DND-41 (cell line): Measurements from ENCODE around the gene MBD2.
"Not testable (repeated sequence)": the region's sequence is repeated elsewhere in the genome, so short reads cannot be mapped to it uniquely, and the experiment has no call there.

ENCODE experiments used
- ATAC-seq: fragments of 200-7000 bp; cut with Tn5 transposase; 3 replicates; pipeline ENCODE4 v1.9.1; 2021; ENCODE audit warnings: low read depth; ENCODE audit not compliant: insufficient read depth
- DNase-seq: peaks from one replicate; pipeline ENCODE4 v3.0.0-alpha.2; 2020
- H2AFZ ChIP-seq: 2 replicates; pipeline ENCODE4 v1.6.0; 2012; ENCODE audit warnings: low read depth, low read length
- H3K27ac ChIP-seq: 2 replicates; pipeline ENCODE4 v1.5.1; 2012; ENCODE audit warnings: low read length, inconsistent platforms
- H3K27me3 ChIP-seq: fragments of 200-600 bp; sonication (generic); 2 replicates; pipeline ENCODE4 v1.6.0; 2012; ENCODE audit warnings: low read length, mild to moderate bottlenecking, inconsistent platforms; ENCODE audit not compliant: insufficient read depth, poor library complexity
- H3K36me3 ChIP-seq: 2 replicates; pipeline ENCODE4 v1.5.1; 2012; ENCODE audit warnings: low read length, inconsistent platforms; ENCODE audit not compliant: insufficient read depth
- H3K4me1 ChIP-seq: 2 replicates; pipeline ENCODE4 v1.5.1; 2012; ENCODE audit warnings: mild to moderate bottlenecking, low read length; ENCODE audit not compliant: insufficient read depth
- H3K4me2 ChIP-seq: 2 replicates; pipeline ENCODE4 v1.6.0; 2012; ENCODE audit warnings: mild to moderate bottlenecking, moderate library complexity, low read length, inconsistent platforms; ENCODE audit not compliant: insufficient read depth
- H3K4me3 ChIP-seq, 2 experiments: fragments of 200-600 bp in 1 of 2; shearing (Covaris generic) in 1 of 2; 2 replicates each; pipeline ENCODE4 v1.5.1; 2012 to 2016; ENCODE audit warnings: inconsistent platforms in 2 of 2, low read length in 2 of 2, mild to moderate bottlenecking in 2 of 2, low read depth in 1 of 2, moderate library complexity in 1 of 2
- H3K79me2 ChIP-seq: 2 replicates; pipeline ENCODE4 v1.6.0; 2012; ENCODE audit warnings: low read length, inconsistent platforms; ENCODE audit not compliant: insufficient read depth
- H3K9ac ChIP-seq: 2 replicates; pipeline ENCODE4 v1.6.0; 2012; ENCODE audit warnings: low read depth, mild to moderate bottlenecking, inconsistent platforms, low read length, moderate library complexity
- H3K9me3 ChIP-seq: 2 replicates; pipeline ENCODE4 v1.5.1; 2012; ENCODE audit warnings: low read length, moderate library complexity, mild to moderate bottlenecking, inconsistent platforms; ENCODE audit not compliant: insufficient read depth, severe bottlenecking
- H4K20me1 ChIP-seq: 2 replicates; pipeline ENCODE4 v1.6.0; 2012; ENCODE audit warnings: low read length; ENCODE audit not compliant: insufficient read depth
- EZH2 ChIP-seq: IDR thresholded peaks from 3 replicates; pipeline ENCODE4 v1.6.1; 2012; ENCODE audit warnings: borderline replicate concordance, low read depth, mild to moderate bottlenecking, moderate library complexity, low read length, inconsistent platforms; ENCODE audit not compliant: severe bottlenecking
- TF ChIP-seq, protein P1 (sequence below): IDR thresholded peaks from 2 replicates; pipeline ENCODE4 v1.5.1; 2012; ENCODE audit warnings: borderline replicate concordance, low read length, moderate library complexity, mild to moderate bottlenecking; ENCODE audit not compliant: poor library complexity, severe bottlenecking; ENCODE audit errors: extremely low read depth

The MBD2 gene

GRCh38 chr18:54127759-54128378 lies 96.6 kb downstream of the MBD2 start:
- H3K27ac ChIP-seq = no peak overlapping the region
- H3K36me3 ChIP-seq = no peaks in the 10 kb centered on the region
- H3K9me3 ChIP-seq = no peaks in the 10 kb centered on the region
- peak; percentile 69; the same call in 2 of the 3 replicates for ATAC-seq
- H3K27me3 ChIP-seq = no peaks in the 10 kb centered on the region
- no peak overlapping the region for H2AFZ ChIP-seq
- H3K4me3 ChIP-seq = no peak overlapping the region
- peak; percentile 23 for DNase-seq
- TF ChIP-seq EZH2 = no peak
- TF ChIP-seq, protein P1, sequence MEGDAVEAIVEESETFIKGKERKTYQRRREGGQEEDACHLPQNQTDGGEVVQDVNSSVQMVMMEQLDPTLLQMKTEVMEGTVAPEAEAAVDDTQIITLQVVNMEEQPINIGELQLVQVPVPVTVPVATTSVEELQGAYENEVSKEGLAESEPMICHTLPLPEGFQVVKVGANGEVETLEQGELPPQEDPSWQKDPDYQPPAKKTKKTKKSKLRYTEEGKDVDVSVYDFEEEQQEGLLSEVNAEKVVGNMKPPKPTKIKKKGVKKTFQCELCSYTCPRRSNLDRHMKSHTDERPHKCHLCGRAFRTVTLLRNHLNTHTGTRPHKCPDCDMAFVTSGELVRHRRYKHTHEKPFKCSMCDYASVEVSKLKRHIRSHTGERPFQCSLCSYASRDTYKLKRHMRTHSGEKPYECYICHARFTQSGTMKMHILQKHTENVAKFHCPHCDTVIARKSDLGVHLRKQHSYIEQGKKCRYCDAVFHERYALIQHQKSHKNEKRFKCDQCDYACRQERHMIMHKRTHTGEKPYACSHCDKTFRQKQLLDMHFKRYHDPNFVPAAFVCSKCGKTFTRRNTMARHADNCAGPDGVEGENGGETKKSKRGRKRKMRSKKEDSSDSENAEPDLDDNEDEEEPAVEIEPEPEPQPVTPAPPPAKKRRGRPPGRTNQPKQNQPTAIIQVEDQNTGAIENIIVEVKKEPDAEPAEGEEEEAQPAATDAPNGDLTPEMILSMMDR = peak; percentile 57
- H4K20me1 ChIP-seq = no peaks in the 10 kb centered on the region
- H3K79me2 ChIP-seq = no peaks in the 10 kb centered on the region
- H3K4me2 ChIP-seq = no peak overlapping the region
- no peak overlapping the region for H3K9ac ChIP-seq
- no peaks in the 10 kb centered on the region for H3K4me1 ChIP-seq

DNA sequence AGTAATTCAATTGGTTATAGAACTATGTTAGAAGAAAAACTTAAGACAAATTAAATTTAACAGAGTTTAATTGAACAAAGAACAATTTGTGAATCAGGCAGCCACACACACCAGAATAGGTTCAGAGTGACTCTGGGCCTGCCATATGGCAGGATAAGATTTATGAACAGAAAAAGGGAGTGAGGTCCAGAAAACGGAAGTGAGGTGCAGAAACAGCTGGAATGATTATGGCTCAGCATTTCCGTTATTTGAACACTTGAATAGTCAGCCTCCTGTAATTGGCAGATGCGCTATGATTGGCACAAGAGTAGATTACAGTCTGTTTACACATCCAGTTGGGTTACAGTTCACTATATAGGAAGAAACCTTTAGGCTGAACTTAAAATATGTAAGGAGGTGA lies 99.0 kb downstream of the MBD2 start:
- no peak for ATAC-seq
- Histone ChIP-seq H3K36me3 (no peaks in the 10 kb centered on the region), H3K4me1 (no peaks in the 10 kb centered on the region), H3K4me3 (no peak overlapping the region), H3K9ac (no peak overlapping the region), H4K20me1 (no peaks in the 10 kb centered on the region), H3K79me2 (no peaks in the 10 kb centered on the region), H3K4me2 (no peak overlapping the region), H3K27me3 (no peaks in the 10 kb centered on the region), H3K9me3 (no peaks in the 10 kb centered on the region), H2AFZ (no peak overlapping the region), H3K27ac (no peak overlapping the region)
- TF ChIP-seq, protein P1 = no peak
- no peak for TF ChIP-seq EZH2
- DNase-seq = no peak

DNA sequence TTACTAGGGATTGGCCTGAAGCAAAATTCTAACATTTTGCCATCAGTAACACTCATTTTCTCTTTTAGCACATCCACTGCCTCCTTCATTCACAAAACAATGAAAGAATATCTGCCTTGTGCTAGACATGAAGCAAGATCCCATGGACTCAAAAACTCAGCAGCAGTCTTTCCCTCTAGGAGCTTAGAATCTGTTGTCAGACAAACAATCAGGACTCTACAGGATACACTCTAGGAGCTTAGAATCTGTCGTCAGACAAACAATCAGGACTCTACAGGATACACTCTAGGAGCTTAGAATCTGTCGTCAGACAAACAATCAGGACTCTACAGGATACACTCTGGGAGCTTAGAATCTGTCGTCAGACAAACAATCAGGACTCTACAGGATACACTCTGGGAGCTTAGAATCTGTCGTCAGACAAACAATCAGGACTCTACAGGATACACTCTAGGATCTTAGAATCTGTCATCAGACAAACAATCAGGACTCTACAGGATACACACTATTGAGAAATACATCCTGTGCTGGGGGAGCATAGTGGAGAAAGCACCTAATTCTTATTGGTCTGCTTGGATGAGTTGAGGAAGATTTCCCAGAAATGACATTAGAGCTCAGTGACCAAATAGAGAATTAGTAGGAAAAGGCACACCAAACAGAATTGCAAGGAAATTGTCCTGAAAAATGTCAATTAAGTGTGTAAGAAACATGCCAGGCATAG lies 100.6 kb downstream of the MBD2 start:
- H3K4me1 ChIP-seq, H3K9me3 ChIP-seq, ATAC-seq, H3K4me3 ChIP-seq, DNase-seq, H2AFZ ChIP-seq, H3K9ac ChIP-seq, H3K27me3 ChIP-seq, H3K79me2 ChIP-seq, H3K4me2 ChIP-seq, H4K20me1 ChIP-seq, H3K36me3 ChIP-seq, H3K27ac ChIP-seq: not testable (repeated sequence)

DNA sequence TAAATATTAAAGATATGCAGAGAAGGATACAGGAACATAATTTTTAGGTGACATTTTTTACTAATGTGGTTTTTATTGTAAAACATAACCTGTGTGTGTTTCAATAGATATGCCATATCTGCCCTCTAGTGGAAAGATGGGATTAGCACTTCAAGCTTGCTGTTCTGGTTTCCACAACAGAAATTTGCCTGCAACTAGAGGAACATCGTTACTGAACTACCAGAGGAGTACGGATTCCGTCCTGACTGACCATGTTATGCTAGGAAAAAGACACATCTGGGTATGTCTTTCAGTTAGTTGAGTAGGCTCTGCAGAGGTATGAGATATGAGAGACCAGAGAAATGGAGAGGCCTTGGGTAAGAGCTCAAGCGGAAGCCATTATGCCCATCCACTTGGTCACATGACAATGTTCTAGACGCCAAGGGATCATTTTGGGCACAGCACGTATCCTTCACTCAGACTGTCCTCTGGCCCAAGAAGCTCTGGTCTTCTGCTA lies 104.9 kb downstream of the MBD2 start:
- no peaks in the 10 kb centered on the region for H3K4me1 ChIP-seq
- no peak overlapping the region for H3K4me3 ChIP-seq
- ATAC-seq (peak; percentile 81), DNase-seq (peak; percentile 10)
- no peaks in the 10 kb centered on the region for H3K36me3 ChIP-seq
- no peak overlapping the region for H3K27ac ChIP-seq
- no peak overlapping the region for H3K9ac ChIP-seq
- no peak overlapping the region for H3K4me2 ChIP-seq
- no peak for TF ChIP-seq EZH2
- TF ChIP-seq, protein P1 = peak; percentile 87
- H3K9me3 ChIP-seq = no peaks in the 10 kb centered on the region
- H4K20me1 ChIP-seq = no peaks in the 10 kb centered on the region
- H3K27me3 ChIP-seq = no peaks in the 10 kb centered on the region
- no peaks in the 10 kb centered on the region for H3K79me2 ChIP-seq
- H2AFZ ChIP-seq = peak overlapping the region; percentile 53; the same call in 1 of the 2 replicates
